Left ventricle myocardium inferior (tissue), 1 donor: ENCODE data around the gene ST7. TPM values are rescaled to one million over a fixed set of nuclear protein-coding genes. Genes with fewer than 3 reads are reported as not detected.

ENCODE experiments used
- DNase-seq: peaks from one replicate; pipeline ENCODE4 v3.0.0-alpha.2; 2020
- H3K27ac ChIP-seq: fragments of 200-600 bp; replicated peaks from 2 replicates; pipeline ENCODE4 v1.8.0; 2021
- H3K27me3 ChIP-seq: fragments of 200-600 bp; 2 replicates; pipeline ENCODE4 v1.8.0; 2021; ENCODE audit warnings: low read depth
- H3K36me3 ChIP-seq: fragments of 200-600 bp; 2 replicates; pipeline ENCODE4 v1.8.0; 2021
- H3K4me1 ChIP-seq: fragments of 200-600 bp; 2 replicates; pipeline ENCODE4 v1.8.0; 2021
- H3K4me3 ChIP-seq: fragments of 200-600 bp; 2 replicates; pipeline ENCODE4 v1.8.0; 2021; ENCODE audit warnings: mild to moderate bottlenecking, moderate library complexity
- H3K9me3 ChIP-seq: fragments of 200-600 bp; replicated peaks from 2 replicates; pipeline ENCODE4 v1.8.0; 2021
- intact Hi-C: fragments of 100-400 bp; cut with micrococcal nuclease; formaldehyde crosslinking; loops from one replicate; pipeline ENCODE4 v1.11.0; 2022
- total RNA-seq: library from RNA; stranded (reverse); fragmentation: NEBNext Ultra II Directional; extraction: Animal tissue kit (Norgen Biotek cat#: 25700); gene quantifications from one replicate; pipeline ENCODE4 v1.2.1, GENCODE V29; 2021
- TF ChIP-seq, protein P1 (sequence below): fragments of 200-600 bp; IDR thresholded peaks from 2 replicates; pipeline ENCODE4 v1.8.0; 2021; ENCODE audit warnings: antibody characterized with exemption, mild to moderate bottlenecking, borderline replicate concordance
- donor health status: DM: no; HTN: yes; CAD: no; lungs with severe emphysema.

Gene ST7
- total RNA-seq, 1 donor from 2014 or later = 28.5 TPM

DNA sequence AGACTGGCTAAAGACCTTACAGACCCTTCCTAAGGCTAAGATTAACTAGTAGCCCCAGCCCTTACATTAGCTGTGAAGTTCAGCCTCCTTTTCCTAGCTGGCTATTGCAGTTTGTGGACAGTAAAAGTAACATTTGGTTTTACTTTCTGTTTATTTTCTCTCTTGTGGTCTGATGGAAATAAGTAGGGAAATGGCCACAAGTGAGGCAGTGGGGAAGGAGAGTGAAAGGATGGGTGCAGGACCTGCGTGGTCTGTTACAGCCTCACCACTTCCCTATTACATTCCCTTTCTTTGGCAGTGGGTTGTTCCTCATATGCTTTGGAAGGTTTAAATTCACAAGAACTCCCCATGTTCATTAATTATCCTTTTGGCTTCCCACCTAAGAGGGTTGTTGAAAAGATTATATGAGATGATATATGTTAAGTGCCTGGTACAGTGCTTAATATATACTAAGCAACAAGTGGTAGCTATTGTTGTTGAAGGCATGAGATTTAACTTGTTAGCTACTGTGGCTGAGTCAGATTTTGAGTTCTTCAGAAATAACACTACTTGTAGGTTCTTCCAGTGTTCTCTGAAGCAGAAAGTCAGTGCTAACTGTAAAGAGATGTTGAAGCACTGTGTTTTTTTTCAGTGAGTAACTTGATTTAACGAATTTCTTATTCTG, 181.7 kb downstream of the ST7 start:
- Histone ChIP-seq H3K27ac (no peak overlapping the region), H3K4me3 (no peak overlapping the region), H3K36me3 (peaks cover 50% of the 10 kb centered on the region), H3K4me1 (peaks cover 10% of the 10 kb centered on the region), H3K27me3 (no peaks in the 10 kb centered on the region), H3K9me3 (no peaks in the 10 kb centered on the region)
- TF ChIP-seq, protein P1, sequence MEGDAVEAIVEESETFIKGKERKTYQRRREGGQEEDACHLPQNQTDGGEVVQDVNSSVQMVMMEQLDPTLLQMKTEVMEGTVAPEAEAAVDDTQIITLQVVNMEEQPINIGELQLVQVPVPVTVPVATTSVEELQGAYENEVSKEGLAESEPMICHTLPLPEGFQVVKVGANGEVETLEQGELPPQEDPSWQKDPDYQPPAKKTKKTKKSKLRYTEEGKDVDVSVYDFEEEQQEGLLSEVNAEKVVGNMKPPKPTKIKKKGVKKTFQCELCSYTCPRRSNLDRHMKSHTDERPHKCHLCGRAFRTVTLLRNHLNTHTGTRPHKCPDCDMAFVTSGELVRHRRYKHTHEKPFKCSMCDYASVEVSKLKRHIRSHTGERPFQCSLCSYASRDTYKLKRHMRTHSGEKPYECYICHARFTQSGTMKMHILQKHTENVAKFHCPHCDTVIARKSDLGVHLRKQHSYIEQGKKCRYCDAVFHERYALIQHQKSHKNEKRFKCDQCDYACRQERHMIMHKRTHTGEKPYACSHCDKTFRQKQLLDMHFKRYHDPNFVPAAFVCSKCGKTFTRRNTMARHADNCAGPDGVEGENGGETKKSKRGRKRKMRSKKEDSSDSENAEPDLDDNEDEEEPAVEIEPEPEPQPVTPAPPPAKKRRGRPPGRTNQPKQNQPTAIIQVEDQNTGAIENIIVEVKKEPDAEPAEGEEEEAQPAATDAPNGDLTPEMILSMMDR = no peak
- DNase-seq = no peak
- intact Hi-C loops = no loop called here

DNA sequence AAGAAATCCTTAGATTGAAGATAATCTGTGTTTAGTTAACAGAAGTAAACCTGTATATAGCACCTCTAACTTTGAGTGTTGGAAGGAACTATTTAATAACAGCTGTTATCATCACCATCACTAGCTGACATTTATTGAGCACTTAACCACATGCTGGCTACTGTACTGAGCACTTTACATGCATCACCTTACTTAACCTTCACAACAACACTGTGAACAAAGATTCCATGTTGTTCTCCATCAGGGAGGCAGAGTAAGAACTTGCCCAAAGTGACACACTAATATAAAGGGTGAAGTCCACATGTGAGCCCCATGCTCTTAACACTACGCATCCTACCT, 182.2 kb downstream of the ST7 start:
- Histone ChIP-seq H3K4me3 (no peak overlapping the region), H3K36me3 (peaks cover 50% of the 10 kb centered on the region), H3K4me1 (peaks cover 10% of the 10 kb centered on the region), H3K9me3 (no peaks in the 10 kb centered on the region), H3K27me3 (no peaks in the 10 kb centered on the region), H3K27ac (no peak overlapping the region)
- intact Hi-C loops = no loop called here
- DNase-seq = no peak
- TF ChIP-seq, protein P1 = no peak

DNA sequence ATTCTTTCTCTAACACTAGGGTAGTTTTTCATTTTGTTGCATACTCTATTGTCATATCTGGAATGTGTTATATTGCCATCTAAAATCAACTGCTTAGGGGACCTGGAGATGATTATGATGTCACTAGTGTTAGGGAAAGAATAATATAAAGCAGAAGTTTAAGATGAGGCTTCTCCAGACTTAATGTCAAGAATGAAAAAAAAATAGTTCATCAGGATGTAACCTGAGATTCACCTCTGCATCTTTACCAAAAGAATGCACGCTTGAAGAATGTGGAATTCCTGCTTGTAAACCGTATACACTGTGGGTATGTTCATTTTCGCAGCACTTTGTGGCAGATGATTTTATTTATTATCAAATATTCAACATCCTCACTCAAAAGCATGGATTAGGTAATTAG, 184.6 kb downstream of the ST7 start:
- H3K36me3 ChIP-seq = peaks cover 45% of the 10 kb centered on the region
- intact Hi-C loops = no loop called here
- H3K27ac ChIP-seq = no peak overlapping the region
- DNase-seq = no peak
- no peaks in the 10 kb centered on the region for H3K27me3 ChIP-seq
- no peak overlapping the region for H3K4me3 ChIP-seq
- H3K4me1 ChIP-seq = peaks cover 10% of the 10 kb centered on the region
- TF ChIP-seq, protein P1 = no peak
- H3K9me3 ChIP-seq = no peaks in the 10 kb centered on the region

DNA sequence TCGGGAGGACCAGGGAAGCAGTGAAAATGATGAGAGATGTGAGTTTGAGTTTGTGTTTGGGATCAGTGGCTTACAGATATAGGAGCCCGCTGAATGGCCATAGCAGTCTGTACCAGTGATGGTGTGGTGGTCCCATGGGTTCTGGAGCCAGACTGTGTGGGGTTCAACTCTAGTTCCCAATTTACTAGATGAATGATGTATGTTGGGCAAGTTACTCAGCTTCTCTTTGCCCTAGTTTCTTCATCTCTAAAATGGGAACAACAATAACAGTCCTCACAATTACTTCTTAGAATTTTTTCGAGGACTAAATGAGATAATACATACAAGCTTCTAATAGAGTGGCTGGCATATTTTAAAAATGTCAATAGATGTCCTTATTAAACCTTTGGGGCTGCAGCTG, 185.2 kb downstream of the ST7 start:
- Histone ChIP-seq H3K9me3 (no peaks in the 10 kb centered on the region), H3K27me3 (no peaks in the 10 kb centered on the region), H3K36me3 (peaks cover 45% of the 10 kb centered on the region), H3K4me3 (no peak overlapping the region), H3K4me1 (peaks cover 10% of the 10 kb centered on the region), H3K27ac (no peak overlapping the region)
- intact Hi-C loops = no loop called here
- TF ChIP-seq, protein P1 = no peak
- DNase-seq = no peak

DNA sequence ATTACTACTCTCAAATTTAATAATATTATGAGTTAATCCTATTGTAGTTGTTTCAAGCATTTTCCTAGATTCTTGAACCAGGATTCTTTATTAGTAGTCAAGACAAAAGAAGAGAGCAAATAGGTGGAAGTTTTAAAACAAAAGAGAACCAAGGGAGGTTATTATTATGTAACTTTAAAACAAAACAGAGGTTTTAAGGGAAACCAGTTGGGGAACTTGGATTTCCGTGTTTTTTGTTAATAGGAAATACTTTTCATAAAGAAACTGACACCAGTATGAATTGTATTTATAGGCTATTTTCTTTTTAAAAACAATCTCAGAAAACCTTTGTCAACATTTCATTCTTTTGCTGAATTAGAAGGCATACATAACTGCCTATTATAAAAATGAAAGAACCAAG, 185.7 kb downstream of the ST7 start:
- no peaks in the 10 kb centered on the region for H3K9me3 ChIP-seq
- no peak overlapping the region for H3K4me3 ChIP-seq
- peaks cover 10% of the 10 kb centered on the region for H3K4me1 ChIP-seq
- intact Hi-C loops = no loop called here
- H3K36me3 ChIP-seq = peaks cover 44% of the 10 kb centered on the region
- no peaks in the 10 kb centered on the region for H3K27me3 ChIP-seq
- H3K27ac ChIP-seq = peak overlapping the region; percentile 29
- DNase-seq = no peak
- TF ChIP-seq, protein P1 = no peak
